Cerebellar cortex (tissue), 1 donor: Measurements from ENCODE around the gene CIBAR2.
"Not testable (repeated sequence)": the region's sequence is repeated elsewhere in the genome, so short reads cannot be mapped to it uniquely, and the experiment has no call there.

Source experiments
- DNase-seq: peaks from one replicate; pipeline ENCODE4 v3.0.0-alpha.2; 2015; ENCODE audit warnings: low spot score

CIBAR2 gene

GRCh38 chr16:85128079-85128837, 16.0 kb upstream of the CIBAR2 start:
- DNase-seq: no peak

DNA sequence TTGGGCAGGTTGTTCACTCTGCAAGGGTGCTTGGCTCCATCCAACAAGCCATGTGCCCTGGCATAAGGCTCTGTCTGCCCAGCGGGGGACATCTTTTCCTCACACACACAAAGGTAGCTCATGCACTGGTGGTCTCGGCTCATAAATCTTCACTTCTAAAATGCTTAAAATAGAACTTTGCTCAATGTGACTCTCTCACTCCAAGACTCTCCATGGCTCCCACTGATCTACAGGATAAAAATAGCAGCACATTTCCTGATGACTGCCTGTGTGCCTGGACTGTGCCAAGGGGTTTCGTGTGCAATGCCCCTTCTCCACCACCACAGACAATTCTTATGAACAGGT, 15.1 kb upstream of the CIBAR2 start:
- DNase-seq: no peak

GRCh38 chr16:85126705-85127378, 14.6 kb upstream of the CIBAR2 start:
- DNase-seq: peak; percentile 97

DNA sequence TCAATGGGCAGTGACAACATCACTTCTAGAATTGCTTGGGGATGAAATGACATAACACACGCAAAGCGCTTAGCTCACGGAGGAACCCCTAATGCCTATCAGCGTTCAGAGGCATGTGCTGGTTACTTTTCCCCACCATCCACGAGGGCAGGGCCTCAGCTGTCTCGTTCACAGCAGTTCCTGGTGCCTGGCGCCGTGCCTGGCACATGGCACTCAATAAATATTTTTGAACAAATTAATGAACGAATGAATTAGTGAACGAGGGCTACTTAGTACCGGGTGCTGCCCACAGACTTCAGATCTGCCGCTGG, 14.1 kb upstream of the CIBAR2 start:
- no peak for DNase-seq

DNA sequence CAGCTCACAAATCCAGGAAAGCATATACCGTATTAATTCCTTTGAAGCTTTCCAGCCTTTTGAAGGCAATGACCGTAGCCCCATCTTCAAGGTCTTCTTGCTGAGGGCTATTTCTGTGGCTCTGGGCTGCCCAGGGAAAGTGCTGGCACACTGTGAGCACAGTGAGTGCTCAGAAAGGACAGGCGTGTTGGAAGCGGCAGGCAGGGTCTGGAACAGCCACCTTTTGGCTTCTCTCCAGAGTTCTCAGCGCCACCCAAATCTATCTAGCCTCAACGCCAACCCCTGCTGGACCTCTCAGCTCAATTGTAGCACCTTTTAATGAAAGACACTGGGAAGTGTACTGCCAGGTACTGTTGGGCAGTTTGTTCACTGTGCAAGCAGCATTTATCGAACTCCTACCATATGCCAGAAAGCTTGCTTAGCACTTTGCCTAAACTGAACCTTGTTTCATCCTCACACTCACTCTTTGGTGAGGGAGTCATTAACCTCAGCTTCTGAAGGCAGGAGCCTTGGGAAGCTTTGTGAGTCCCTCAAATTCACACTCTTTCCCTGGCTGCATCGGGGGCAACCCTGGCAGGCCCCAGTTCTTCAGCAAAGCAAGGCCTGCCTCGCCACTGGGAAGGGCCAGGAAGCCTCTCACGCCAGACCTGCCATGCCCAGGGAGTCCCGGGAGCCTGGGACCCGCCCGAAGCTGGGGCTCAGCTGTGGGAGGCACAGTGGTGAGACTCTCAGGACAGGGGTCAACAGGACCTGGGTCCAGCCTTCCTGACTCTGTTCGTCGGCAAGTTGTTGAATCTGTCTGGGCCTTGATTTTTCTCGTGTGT, 13.5 kb upstream of the CIBAR2 start:
- DNase-seq: peak; percentile 96

DNA sequence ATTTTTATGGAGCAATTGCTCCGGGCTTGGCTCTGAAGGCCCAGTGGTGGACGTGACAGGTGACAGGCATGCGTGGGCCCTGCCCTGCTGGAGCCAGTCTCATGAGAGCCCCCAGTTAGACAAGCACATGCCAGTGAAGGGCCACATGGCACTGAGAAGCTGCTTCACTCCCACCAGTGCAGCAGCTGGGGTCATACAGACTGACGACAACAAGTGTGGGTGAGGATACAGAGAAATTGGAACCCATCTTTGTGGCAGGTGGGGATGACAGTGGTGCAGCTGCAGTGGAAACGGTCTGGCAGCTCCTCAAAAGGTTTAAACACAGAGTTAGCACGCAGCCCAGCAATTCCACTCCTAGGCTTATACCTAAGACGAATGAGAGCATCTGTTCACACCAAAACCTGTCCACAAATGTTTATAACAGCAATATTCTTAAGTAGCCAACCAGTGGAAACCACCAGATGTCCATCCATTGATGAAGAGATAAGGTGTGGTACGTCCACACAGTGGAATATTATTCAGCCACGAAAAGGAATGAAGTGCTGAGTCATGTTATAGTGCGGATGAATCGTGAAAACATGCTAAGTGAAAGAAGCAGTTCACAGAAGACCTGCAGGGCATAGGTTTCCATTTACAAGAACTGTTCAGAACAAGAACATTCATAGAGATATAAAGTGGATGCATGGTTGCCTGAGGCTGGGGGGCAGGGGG, 12.5 kb upstream of the CIBAR2 start:
- DNase-seq: no peak

DNA sequence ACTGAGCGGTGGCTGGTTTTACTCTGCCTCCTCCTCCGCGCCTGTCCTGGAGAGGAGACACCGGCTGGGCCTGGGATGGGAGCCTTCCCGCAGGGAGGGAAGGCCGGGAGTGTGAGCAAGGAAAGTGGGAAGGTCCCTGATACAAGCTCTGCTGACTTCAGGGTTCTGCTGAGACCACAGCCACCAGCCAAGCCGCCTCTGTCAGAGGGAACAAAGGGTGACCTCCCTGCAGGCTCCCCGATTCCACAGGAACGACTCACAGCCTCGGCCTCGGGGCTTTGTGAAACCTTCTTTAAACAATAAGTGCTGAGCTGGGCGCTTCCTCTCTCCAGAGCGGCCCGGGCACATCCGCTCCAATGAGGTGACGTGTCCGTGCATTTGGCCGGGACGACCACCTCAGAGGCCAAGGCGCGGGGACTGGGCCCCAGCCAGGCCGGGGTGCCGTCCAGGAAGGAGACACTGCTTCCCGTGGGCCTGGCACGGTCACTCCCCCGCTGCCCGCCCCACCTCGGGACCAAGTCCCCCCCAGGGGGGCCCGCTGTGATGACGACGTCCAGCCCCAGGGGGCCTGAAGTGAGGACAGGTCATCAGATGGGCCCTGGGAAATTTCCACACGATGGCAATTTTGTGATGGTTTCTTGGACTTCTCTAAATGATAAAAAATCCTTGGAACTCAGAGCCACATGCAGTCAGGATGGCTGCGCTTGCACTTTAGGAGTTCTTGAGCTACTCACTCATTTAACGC, 11.8 kb upstream of the CIBAR2 start:
- DNase-seq: no peak

DNA sequence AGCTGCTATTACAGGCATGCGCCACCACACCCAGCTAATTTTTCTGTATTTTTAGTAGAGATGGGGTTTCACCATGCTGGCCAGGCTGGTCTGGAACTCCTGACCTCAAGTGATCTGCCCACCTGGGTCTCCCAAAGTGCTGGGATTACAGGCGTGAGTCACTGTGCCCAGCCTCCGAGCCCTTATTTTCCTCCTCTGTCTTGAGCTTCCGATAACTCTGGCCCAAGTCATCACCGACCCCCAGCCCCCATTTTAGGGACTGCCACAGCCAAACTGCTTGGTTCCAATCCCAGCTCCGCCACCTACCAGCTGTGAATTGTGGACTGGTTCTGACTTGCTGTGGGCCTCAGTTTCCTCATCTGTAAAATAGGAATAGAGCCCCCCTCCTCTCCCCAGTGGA, 11.2 kb upstream of the CIBAR2 start:
- not testable (repeated sequence) for DNase-seq

DNA sequence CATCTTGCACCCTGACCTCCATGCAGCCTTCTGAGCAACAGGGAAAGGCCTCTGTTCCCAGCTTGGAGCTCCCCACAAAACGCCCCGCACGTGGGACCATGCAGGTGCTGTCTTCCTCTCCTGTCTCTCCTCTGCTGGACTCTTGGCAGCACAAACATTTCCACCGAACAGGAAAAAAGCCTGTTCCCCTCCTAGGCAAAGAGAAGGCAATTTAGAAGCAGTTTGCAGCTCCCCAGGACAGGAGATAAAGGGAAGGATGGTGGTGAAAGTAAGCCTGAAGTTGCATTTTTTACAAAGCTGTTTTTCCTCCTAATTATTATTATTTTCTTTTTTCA, 7.7 kb upstream of the CIBAR2 start:
- DNase-seq: peak; percentile 88

- no peak for DNase-seq
These were observed 5.1 kb upstream of the CIBAR2 start for GRCh38 chr16:85117418-85117817.

GRCh38 chr16:85114909-85115567, 2.8 kb upstream of the CIBAR2 start:
- peak; percentile 89 for DNase-seq

DNA sequence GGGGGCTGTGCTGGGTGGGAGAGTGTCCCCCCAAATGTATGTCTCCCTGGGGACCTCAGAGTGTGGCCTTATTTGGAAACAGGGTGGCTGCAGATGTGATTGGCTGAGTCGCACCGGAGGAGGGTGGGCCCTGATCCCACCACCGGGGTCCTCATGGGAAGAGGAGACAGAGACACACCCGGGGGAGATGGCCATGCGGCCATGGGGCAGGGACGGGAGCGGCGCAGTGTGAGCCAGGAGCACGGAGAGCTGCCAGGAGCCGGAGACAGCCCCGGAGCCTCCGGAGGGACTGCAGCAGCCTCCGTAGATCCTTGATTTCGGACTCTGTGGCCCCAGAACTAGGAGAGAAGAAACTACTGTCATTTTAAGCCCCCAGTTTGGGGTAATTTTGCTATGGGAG, 1.6 kb upstream of the CIBAR2 start:
- DNase-seq: no peak

DNA sequence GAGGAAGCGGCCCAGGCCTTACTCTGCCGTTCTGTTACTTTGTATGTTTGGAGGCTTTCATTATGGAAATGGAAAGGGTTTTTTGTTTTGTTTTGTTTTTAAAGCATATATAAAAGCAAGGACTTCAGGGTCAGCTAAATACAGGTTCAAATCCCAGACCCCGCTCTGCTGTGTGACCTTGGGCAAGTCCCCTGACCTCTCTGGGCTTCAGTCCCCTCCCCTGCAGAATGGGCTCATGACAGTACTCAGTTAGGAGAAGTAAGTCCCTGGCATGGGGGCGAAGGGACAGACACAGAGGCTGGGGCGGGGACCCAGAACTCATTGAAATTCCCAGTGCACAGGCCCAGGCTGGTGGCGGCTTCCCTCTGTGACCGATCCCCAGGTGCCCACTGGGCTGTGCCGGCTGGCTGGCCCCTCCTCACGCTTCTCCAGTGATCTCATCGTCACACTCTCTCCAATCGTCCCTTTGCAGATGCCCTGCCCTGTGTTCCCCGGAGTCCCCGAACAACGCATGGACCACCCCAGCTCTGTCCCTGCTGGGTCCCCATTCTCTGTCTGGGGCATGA, 979 bp upstream of the CIBAR2 start:
- no peak for DNase-seq

DNA sequence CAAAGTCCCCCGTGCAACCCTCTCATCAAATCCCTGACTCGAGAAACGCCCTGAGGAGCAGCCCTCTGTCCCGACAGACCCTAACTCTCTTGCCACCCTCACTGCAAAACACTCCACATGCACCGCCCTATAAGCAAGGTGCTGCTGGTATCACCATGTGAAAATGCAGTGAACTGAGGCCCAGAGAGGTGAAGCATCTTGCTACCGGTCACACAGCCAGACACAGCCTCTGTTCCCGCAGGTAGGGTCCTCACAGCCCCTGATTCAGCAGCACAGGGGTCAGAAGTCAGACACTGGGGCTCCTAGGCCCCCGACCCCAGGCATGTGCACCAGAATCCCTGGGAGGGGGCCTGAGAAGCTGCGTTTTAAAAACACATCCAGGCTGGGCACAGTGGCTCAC, 1.1 kb downstream of the CIBAR2 start:
- DNase-seq: no peak

- DNase-seq: no peak
These were observed 2.2 kb downstream of the CIBAR2 start for GRCh38 chr16:85110105-85110504.

- no peak for DNase-seq
These were observed 4.7 kb downstream of the CIBAR2 start for GRCh38 chr16:85107532-85107931.

DNA sequence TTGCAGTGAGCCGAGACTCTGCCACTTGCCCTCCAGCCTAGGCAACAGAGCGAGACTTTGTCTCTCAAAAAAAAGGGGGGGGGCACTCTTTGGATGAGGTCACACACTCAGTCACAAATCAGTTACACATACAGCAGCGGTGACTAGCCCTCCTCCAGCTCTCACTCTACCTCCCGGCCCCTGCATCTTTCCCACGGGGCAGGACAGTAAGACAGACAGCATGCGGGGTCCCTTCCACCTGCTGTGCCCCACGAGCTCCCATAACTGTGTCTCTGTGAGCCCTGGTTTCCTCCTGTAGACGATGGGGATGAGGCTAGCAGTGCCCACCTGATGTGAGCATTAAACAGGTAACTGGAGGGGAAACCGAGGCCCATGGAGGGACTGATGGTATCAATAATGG, 5.2 kb downstream of the CIBAR2 start:
- no peak for DNase-seq

DNA sequence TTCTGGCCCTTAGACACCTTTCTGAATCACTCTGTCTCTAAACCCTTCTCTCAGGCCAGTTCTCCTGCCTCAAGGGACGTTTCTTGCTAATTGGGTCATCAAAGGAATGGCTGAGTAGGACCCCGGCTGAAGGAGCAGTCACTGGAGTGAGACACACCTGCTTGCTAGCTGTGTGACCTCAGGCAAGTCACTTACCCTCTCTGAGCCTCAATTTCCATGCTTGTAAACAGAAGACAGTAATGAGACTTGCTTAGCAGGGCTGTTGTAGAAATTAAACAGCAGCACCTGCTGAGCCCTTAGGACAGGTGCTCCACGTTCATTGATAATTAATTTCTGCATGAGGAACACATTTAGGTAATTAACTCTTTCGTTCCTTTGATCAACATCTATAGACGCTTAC, 6.8 kb downstream of the CIBAR2 start:
- no peak for DNase-seq

DNA sequence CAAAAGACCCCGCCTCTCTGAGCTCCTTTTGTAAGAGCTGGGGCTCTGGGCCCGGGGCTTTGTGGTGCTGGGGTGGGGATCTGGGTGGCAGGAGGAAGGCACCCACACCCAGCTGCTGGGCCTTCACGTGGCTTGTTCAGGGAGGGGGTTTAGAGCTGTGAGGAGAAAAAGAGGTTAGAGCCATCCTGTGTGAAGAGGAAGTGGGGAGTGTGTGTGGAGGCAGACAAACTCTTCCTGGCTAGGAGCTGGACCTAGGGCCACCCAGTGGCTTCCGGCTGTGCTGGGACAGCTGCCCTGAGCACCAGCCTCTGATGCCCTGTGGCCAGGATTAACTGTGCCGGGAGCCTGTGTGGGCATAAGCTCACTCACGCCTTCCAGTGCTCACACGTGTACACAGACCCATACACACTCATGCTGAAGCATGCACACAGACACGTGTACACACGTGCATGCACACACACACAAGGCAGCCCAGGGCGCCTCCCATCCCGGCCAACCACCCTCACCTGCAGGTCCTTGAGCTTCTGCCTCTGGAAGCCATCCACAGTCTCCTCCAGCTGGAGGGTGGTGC, 7.4 kb downstream of the CIBAR2 start:
- no peak for DNase-seq

- DNase-seq: no peak
These were observed 8.1 kb downstream of the CIBAR2 start for GRCh38 chr16:85104147-85104546.
